ENCODE results near the gene RFC3. TPM values are rescaled to one million over a fixed set of nuclear protein-coding genes. Genes with fewer than 3 reads are reported as not detected.

RFC3 gene
- total RNA-seq, 1 experiment from 2014 or later: 59.2 TPM

DNA sequence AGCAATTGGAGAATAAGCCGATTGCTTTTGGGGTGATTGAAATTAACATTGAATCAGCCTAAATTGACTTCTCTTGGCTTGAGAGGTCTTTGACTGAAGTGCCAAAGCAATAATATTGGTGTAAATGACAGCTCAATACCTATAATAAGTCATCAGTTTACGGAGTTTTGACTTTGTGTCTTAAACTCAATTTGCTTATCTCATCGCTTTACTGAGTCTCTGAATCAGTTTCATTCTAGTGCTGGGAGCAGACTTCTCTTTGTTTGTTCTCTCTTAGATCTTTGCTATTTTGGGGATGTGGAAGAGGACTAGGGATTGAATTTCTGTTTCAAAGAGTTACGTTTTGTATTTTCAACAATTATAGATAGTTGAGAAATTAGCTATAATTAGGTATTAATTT is 7.1 kb downstream of the RFC3 start:
- Mint-ChIP-seq H3K4me1 (no peaks in the 10 kb centered on the region; a peak in 1 of 4 replicates), H3K9me3 (no peaks in the 10 kb centered on the region), H3K27me3 (ENCODE audit: low read depth) (no peaks in the 10 kb centered on the region), H3K36me3 (ENCODE audit: insufficient read depth in 1 of 3, low read depth in 3 of 3) (peaks cover 20 to 75% (median 60%) of the 10 kb centered on the region in 3 experiments; a peak in 6 of 7 replicates), H3K4me3 (no peak overlapping the region), H3K27ac (no peak overlapping the region)
- H2AK5ac ChIP-seq (ENCODE audit: insufficient read length, low read length): no peak overlapping the region
- peaks cover 5% of the 10 kb centered on the region for H3K79me1 ChIP-seq (ENCODE audit: insufficient read depth, low read depth, low read length, poor library complexity, severe bottlenecking)
- no peak overlapping the region for H4K5ac ChIP-seq (ENCODE audit: insufficient read length, low read depth, low read length)
- no peak overlapping the region for H3K9ac ChIP-seq (ENCODE audit: extremely low read depth, insufficient read length, low read length)
- H4K91ac ChIP-seq (ENCODE audit: insufficient read length, low read depth, low read length): no peak overlapping the region
- H2BK120ac ChIP-seq (ENCODE audit: low read depth, low read length, poor library complexity, severe bottlenecking): no peak overlapping the region
- H3K56ac ChIP-seq (ENCODE audit: insufficient read length, low read depth, low read length): no peak overlapping the region
- H3K4ac ChIP-seq (ENCODE audit: low read depth, low read length): no peak overlapping the region
- no peak overlapping the region for H3K4me2 ChIP-seq (ENCODE audit: insufficient read depth, insufficient read length, low read length)
- H3K14ac ChIP-seq (ENCODE audit: insufficient read depth, low read length): no peak overlapping the region
- no peaks in the 10 kb centered on the region for H4K20me1 ChIP-seq (ENCODE audit: control insufficient read depth, insufficient read depth, insufficient read length)
- H3T11ph ChIP-seq (ENCODE audit: low read length): no peak overlapping the region
- no peak for DNase-seq
- no peaks in the 10 kb centered on the region; the same call in 1 of the 2 replicates for H3K79me2 ChIP-seq (ENCODE audit: insufficient read depth, low read length)
- TF ChIP-seq, protein P1, sequence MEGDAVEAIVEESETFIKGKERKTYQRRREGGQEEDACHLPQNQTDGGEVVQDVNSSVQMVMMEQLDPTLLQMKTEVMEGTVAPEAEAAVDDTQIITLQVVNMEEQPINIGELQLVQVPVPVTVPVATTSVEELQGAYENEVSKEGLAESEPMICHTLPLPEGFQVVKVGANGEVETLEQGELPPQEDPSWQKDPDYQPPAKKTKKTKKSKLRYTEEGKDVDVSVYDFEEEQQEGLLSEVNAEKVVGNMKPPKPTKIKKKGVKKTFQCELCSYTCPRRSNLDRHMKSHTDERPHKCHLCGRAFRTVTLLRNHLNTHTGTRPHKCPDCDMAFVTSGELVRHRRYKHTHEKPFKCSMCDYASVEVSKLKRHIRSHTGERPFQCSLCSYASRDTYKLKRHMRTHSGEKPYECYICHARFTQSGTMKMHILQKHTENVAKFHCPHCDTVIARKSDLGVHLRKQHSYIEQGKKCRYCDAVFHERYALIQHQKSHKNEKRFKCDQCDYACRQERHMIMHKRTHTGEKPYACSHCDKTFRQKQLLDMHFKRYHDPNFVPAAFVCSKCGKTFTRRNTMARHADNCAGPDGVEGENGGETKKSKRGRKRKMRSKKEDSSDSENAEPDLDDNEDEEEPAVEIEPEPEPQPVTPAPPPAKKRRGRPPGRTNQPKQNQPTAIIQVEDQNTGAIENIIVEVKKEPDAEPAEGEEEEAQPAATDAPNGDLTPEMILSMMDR (conservative IDR thresholded peaks at IDR 0.05): no peak
- no peak overlapping the region for H2AFZ ChIP-seq (ENCODE audit: low read length)
- no peaks in the 10 kb centered on the region for H3K4me1 ChIP-seq (ENCODE audit: insufficient read depth, low read length)
- no peak overlapping the region for H2BK12ac ChIP-seq (ENCODE audit: insufficient read length, low read depth, low read length)
- no peak overlapping the region for H3K27ac ChIP-seq (ENCODE audit: insufficient read length, low read depth, low read length)
- peaks cover 2% of the 10 kb centered on the region for H3K23me2 ChIP-seq (ENCODE audit: insufficient read length, low read depth, low read length, poor library complexity, severe bottlenecking)
- no peak overlapping the region for H3K18ac ChIP-seq (ENCODE audit: insufficient read length, low read depth, low read length)
- H3K23ac ChIP-seq (ENCODE audit: insufficient read length, low read depth, low read length): no peak overlapping the region
- no peak overlapping the region for H2BK20ac ChIP-seq (ENCODE audit: low read depth, low read length, poor library complexity, severe bottlenecking)
- no peaks in the 10 kb centered on the region for H3K27me3 ChIP-seq (ENCODE audit: insufficient read depth, low read length)
- H2BK15ac ChIP-seq (ENCODE audit: low read depth, low read length): no peak overlapping the region
- H3K9me3 ChIP-seq (ENCODE audit: control insufficient read depth, low read depth, low read length): no peaks in the 10 kb centered on the region
- WGBS (ENCODE audit: extremely low coverage, insufficient read length, low lambda C conversion rate): no CpG with 5 or more reads among the region's 4 CpGs
- H4K8ac ChIP-seq (replicated peaks; ENCODE audit: insufficient read length, low read depth, low read length): no peak overlapping the region
- no peak overlapping the region for H2BK5ac ChIP-seq (ENCODE audit: insufficient read length, low read length)

Measured in H9 (cell line).